Measurements from ENCODE around the gene YAP1.

YAP1 gene

DNA sequence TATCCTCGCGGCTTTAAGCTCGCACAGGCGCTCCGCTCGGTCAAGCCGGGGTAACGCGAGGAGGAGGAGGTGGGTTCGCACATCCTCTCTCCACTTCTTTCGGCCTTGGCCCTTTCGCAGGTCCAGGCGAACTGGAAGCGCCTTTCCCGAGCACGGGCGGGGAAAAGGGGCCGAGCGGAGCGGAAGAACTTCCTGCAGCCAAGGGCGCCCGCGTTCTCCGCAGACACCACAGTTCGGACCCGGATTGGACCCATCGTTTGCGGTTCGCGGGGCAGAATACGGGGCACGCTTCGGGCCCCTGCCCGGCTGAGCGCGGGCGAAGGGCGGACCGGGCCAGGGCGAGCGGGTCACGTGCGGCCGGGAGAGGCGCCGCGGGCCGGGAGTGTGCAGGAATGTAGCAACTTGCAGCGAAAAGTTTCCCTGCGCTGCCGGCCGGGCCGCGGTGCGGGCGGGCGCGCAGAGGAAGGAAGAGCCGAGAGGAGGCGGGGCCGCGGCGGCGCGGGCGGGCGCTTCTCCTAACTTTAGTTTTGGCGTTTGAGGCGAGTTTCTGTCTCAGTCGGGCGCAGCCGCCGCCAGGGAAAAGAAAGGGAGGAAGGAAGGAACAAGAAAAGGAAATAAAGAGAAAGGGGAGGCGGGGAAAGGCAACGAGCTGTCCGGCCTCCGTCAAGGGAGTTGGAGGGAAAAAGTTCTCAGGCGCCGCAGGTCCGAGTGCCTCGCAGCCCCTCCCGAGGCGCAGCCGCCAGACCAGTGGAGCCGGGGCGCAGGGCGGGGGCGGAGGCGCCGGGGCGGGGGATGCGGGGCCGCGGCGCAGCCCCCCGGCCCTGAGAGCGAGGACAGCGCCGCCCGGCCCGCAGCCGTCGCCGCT lies at the start of gene YAP1:
Gene YAP1 (plus strand): TSS at position 552 of the 865 bp plus-strand sequence. CDS start 402 bp downstream, outside the sequence.
- DNase-seq, result no peak

DNA sequence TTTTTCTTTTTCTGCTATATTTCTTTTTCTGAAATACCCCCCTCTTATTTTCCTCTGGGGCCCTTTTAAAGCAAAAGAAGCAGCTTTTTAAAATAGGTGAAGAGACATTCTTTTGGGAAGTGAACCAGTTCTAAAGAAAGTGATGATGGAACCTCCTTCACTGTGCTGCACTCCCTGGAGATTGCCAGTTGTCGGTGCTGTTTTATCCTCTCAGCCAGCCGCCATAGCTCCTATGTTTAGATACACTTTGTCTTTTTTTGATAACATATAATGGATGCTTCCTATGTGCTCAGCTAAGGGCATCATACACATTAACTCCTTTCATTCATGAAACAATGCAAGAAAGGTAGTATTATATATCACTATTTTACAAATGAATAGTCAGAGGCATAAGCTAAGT lies 49.0 kb upstream of the YAP1 start:
- no peak for DNase-seq

DNA sequence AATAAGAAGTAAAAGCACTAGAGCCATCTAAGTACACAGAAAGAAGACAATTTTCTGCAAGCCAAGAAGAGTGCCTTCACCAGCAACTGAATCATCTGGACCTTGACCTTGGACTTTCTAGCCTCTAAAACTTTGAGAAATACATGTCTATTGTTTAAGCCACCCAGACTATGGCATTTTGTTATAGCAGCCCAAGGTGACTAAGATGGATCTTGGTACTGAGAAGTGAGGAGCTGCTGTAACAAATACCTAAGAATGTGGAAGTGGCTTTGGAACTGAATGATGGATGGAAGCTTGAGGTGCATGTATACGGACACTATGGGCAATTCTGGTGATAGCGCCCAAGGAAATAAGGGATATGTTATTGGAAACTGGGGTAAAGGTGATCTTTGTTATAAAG lies 48.1 kb upstream of the YAP1 start:
- DNase-seq, result no peak

DNA sequence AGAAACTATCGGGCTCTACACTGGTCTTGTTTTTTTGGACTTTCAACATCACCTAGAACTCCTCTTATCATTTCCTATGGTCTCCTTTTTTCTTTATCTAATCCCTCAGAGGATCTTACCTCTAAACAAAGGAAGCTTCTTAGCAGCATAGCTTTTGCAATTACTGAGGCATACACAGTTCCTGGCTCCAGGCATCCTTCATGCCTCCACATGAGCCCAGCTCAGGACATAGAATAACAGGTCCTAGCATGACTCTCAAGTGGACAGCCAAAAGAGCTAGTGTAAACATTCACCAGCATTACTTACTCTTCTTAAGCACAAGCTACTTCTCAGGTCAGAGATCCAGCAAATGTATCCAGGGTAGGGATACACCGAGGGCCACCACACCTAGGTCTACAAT lies 45.9 kb upstream of the YAP1 start:
- no peak for DNase-seq

DNA sequence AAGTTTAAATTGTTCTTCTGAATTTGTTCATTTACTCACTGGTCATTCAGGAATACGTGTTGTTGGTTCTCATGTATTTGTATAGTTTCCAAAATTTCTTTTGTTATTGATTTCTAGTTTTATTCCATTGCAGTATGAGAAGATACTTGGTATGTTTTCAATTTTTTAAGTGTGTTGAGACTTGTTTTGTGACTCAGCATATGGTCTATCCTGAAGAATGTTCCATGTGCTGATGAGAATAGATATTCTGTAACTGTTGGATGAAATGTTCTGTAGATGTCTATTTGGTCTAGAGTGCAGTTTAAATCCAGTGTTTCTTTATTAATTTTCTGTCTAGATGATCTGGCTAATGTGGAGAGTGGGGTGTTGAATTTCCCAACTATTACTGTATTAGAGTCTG lies 39.5 kb upstream of the YAP1 start:
- no peak for DNase-seq

DNA sequence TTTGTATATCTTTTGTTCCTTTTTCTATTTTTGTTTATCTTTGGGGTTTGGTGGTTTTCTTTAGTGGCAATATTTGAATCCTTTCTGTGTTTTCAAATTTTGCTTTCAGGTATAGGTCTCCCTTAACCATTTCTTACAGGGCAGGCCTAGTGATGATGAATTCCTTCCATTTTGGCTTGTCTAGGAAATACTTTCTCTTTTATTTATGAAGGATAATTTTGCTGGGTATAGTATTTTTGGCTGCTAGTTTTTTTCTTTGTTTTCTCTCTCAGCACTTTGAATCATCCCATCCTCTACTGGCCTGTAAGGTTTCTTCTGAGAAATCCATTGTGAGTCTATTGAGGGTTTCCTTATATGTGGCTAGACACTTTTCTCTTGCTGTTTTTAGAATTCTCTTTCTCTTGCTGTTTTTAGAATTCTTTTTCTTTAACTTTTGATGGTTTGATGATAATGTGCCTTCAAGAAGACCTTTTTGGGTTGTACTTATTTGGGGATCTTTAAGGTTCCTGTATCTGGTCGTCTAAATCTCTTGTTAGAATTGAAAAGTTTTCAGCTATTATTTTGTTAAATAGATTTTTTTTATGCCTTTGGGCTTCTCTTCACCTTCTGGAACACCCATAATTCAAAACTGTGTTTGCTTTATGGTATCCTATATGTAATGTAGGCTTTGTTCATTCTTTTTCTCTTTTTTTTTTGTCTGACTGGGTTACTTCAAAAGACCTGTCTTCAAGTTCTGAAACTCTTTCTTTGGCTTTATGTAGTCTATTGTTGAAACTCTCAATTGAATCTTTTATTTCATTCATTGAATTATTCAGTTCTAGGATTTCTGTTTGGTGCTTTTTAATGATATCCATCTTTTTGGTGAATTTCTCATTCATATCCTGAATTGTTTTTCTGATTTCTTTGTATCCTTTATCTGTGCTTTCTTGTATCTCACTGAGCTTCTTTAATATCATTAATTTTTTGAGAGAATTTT lies 38.5 kb upstream of the YAP1 start:
- no peak for DNase-seq

DNA sequence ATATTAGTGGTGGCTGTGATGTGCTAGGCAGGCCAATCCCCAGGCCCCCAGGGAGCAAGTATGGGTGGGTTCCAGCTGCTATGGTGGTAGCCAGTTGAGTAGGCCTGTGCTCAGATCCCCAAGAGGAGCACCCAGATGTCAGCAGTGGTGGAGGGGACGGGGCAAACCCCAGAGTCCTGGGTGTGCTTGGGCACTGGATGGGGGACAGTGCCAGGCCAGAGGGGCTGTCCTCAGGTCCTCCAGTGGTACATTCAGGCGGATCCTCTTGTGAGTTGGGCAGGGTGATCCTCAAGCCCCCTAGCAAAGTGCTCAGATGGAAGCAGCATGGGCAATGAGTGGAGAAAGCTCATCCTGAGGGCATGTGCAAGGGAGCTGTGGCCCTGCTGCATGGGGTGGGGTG lies 37.0 kb upstream of the YAP1 start:
- no peak for DNase-seq

DNA sequence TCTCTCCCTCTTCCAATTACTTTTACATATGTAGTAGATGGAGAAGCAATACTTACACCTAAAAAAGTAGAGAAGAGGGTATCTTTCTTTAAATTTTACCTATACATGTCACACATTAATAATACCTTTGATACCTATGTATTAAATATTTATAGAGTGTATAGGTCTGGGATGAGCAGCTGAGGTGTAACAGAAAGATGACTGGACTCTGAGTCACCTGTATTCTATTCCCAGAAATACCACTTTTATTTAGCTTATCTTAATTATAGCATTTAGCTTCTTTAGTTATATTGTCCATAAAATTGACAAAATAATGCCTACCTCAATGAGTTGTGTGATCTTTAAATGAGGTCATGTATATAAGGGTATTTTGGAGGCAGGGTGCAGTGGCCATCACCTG lies 30.6 kb upstream of the YAP1 start:
- DNase-seq, result no peak

DNA sequence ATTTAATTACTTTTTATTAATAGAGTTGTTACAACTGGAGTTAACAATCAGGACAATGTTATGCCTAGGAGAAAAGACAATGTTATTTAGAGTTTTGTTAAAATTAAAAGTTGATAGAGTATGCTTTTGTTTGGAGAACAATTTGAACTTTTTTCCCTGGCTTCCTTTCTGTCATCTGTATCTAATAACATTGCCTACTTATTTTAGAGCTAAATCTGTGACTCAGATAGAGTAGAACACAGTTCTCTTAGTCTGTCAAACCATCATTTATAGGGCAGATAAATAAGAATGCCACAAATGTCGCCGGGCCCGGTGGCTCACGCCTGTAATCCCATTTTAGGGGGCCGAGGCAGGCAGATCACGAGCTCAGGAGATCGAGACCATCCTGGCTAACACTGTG lies 28.9 kb upstream of the YAP1 start:
- no peak for DNase-seq

DNA sequence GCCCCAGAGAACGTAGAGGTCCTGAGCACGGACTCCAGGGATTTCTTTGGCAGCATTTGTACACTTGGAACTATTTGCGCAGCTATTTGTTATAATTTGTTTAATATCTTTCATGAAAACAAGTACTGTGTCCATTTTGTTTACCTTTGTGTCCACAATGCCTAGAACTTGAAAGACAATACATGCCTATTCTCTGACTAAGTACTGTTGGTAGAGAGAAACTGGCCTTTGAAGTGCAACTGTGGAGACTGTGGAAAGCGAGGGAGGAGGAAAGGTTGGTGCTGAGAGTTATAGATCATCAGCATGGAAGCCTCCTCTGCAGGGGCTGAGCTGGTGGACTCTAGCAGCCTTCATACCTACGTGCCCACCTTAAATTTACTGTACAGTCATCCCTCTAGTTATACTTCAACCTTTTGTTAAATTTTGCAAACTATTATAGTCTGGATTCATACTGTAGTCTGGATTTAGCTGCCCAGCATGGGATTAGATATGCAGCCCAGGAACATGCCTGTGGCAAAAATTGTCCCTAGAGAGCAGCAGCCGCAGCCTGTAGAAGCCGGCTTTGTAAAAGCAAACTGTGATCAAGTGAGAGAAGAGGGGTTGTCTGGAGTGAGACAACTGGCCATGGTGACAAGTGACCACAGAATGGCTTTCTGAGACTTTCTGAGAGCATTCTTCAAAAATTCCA lies 24.2 kb upstream of the YAP1 start:
- no peak for DNase-seq

DNA sequence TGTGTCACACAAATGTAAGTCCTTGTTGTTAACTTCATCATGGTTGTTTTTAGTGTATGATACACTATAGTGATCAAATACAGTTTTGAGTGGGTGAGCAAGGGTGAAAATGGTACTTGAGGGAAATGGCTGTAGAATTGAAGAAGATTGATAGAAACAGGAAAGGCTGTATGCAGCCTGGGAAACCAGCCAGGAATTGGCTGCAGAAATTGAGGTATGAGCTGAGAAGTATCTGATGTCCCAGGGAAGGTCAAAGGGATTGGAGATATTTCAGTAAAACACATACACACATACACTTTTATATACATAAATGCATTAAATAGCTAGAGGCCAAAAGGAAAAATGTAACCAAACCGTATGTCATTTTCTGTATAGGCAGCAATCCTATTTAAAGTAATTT lies 13.1 kb upstream of the YAP1 start:
- DNase-seq, result no peak

DNA sequence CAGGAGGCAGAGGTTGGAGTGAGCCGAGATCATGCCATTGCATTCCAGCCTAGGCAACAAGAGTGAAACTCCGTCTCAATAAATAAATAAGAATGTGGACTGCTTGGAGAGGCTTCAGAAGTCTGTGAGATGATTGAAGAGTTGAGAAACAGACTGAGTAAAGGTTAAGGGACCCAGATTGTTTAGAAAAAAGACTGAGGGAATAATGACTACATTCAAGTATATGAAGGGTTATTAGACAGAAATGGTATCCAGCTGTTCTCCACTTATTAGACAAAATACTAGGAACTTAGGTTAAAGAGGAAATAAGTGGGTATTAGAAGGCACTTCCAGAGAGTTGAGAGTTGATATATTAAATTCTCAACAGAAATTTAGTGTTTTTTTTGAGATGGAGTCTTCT lies 10.5 kb upstream of the YAP1 start:
- no peak for DNase-seq

DNA sequence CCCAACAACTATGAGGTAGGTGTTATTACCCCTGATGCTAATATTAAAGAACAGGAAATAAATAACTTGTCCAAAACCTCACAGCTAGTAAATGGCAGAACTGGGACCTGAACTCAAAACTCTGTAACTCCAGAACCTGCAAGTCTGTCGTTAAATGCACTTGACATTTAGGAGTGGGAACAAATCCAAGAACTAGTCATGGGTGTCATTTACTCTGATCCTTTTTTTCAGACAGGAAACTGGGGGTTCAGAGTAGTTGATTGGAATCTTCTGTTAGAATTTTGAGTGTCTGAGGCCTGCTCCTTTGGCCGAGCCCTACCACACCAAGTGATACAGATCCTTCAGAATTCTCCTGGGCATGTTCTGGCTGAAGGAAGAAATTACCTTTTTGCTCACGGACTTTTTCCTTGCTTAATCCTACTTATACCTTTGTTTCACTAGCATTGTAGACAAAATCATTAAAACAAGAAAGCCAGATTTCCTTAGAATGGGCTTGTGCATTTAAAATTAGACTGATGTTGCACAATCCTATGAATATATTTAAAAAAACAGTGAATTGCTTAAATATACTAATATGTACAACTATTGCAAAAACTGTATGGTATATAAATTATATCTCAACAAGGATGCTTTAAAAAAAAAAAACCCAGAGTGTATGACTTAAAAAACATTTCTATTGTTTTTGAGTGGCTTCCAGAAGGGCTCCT lies 1.4 kb upstream of the YAP1 start:
- no peak for DNase-seq

DNA sequence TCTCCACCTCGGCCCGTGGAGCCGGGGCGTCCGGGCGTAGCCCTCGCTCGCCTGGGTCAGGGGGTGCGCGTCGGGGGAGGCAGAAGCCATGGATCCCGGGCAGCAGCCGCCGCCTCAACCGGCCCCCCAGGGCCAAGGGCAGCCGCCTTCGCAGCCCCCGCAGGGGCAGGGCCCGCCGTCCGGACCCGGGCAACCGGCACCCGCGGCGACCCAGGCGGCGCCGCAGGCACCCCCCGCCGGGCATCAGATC lies 439 bp downstream of the YAP1 start:
- DNase-seq, result no peak

DNA sequence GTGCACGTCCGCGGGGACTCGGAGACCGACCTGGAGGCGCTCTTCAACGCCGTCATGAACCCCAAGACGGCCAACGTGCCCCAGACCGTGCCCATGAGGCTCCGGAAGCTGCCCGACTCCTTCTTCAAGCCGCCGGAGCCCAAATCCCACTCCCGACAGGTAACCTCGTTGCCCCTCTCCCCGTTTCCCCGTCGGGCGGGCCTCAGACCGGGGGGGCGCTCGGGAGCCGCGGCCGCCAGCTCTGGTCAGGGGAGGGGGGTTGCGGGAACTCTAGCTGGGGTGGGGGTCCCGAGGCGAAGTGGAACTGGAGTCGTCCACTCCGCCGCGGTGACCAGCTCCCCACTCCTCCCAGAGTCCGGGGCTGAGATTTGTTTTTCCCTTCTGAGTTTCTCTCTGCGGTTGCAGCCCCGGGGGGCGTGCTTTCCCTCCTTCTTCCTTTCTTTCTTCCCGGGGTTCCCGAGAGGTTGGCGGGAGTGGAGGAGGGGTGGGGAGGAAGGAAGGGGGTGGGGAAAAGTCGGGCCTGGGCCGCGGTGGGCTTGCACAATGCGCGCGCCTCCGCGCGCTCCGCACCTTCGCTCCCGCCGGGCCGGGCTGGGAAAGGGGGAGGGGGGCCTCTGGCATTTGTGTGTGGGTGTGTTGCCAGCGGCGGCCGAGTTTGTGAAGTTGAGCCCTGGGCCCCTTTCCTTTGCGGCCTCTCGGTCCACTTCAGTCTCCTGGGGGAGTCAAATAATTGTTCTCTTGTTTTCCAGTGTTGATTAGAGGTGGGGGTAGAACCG lies 952 bp downstream of the YAP1 start:
- DNase-seq, result no peak

DNA sequence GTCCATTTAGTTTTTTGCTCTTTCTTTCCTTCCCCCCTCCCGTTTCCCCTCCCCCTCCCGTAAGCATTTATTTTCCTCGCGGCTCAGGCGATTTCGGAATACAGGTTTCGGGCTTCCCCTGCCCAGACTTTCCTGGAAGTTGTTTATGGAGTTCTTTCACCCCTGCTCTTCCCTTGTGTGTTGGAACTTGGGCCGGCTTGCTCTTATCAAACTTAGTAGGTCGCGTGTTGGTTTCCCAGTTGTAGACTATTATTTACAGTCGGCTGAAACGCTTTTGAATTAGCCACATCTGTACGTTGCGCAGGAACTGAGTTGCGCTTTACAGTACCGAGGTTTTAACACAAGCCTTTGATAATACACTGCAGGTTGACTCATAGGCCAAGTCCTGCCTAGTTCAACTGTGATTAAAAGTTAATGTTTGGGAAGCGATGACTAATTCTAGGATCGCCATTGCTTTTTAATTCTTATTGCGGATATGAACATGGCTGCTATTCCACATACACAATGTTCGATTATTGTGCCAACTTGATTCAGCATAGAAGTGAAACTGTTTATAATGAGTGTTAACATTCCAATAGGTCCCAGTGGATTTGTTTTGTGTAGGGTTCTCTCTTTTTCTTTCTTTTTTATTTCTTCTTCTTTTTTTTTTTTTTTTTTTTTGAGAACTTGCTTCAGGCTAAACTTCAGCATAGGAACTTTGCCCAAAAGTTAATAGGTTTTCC lies 1.7 kb downstream of the YAP1 start:
- no peak for DNase-seq

DNA sequence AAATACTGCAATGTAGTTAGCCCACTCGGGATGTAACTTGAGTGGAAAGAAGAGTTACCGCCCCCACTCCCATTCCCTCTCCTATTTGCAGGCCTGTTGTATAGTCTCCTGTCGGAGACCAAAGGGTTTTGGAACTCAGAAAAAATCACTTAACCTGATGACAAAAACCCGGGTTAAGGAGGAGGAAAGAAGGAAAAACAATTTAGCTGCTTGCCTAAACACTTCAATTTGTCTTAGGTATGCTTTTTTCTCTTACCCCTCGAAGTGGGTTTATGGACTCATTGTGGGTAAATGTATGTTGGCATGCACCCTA lies 2.2 kb downstream of the YAP1 start:
- no peak for DNase-seq

DNA sequence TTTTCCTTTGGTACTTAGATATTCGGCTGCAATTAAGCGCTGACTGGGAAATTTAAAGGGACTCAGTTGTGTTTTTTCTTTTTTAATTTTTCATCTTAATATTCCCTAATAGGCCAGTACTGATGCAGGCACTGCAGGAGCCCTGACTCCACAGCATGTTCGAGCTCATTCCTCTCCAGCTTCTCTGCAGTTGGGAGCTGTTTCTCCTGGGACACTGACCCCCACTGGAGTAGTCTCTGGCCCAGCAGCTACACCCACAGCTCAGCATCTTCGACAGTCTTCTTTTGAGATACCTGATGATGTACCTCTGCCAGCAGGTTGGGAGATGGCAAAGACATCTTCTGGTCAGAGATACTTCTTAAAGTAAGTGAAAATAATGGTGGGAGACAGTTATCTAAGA lies 3.8 kb downstream of the YAP1 start:
- DNase-seq, result no peak

DNA sequence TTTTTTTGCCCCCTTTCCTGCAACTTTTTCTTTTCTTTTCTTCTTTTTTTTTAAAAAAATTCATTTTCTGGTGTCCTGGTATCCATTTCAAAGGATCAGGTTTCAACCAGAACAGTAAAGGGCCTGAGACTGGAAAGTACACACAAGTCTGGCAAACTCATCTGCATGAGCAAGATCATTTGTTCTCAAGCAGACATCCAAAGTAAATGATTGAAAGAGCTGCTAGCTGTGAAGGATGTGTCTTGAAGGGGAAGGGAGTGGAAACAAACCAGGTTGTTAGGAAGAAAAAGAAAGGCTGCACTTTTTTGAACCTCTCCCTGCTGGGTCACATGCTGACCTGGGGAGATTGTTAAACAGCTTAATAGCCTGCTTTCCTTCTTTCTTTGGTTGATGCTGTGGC lies 5.3 kb downstream of the YAP1 start:
- no peak for DNase-seq

DNA sequence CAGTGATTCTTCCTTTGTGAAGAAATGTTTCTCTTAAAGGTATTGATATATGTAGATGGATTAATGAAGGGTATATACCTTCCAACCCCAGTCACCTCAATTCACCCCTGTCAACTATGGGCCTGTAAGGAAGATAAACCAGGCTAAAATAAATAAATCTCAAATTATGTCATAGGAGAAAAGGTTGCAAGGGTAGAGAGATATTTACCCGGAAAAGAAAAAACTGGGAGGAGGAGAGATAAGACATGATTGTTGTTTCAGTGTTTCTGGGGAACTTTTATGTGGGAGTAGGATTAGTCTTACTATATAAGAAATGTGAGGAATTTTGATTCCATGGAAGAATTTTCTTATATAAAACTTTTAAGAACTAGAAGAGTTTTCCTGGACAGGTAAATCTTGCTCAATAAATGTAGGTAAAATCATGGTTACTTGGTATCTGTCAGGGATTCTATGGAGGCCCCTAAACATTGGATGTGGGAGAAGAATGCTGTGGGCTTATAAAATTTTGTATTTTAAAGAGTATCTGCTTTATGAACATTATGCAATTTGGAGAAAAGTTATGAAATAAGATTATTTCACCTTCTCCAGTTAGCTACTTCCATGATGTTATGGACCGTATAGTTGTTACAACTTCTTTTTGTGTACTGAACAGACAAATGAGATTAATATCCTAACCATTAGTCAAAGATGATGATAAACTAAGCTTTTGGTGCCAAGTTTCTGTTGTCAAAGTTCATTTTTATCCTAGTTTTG lies 6.4 kb downstream of the YAP1 start:
- DNase-seq, result no peak
